Neural progenitor cell (in vitro differentiated cells): Measurements from ENCODE around the gene SP7.

Source experiments
- EZH2 ChIP-seq: fragments of 200-600 bp; sonication (generic); IDR thresholded peaks from 2 replicates; pipeline ENCODE4 v1.6.1; 2017; ENCODE audit warnings: antibody characterized with exemption, mild to moderate bottlenecking, moderate library complexity
- EZH2phosphoT487 ChIP-seq: fragments of 200-600 bp; sonication (generic); IDR thresholded peaks from 2 replicates; pipeline ENCODE4 v1.6.1; 2017; ENCODE audit warnings: antibody characterized with exemption
- TF ChIP-seq, protein P1 (sequence below): fragments of 200-600 bp; sonication (generic); IDR thresholded peaks from 2 replicates; pipeline ENCODE4 v1.5.1; 2017; ENCODE audit warnings: antibody characterized with exemption, mild to moderate bottlenecking

DNA sequence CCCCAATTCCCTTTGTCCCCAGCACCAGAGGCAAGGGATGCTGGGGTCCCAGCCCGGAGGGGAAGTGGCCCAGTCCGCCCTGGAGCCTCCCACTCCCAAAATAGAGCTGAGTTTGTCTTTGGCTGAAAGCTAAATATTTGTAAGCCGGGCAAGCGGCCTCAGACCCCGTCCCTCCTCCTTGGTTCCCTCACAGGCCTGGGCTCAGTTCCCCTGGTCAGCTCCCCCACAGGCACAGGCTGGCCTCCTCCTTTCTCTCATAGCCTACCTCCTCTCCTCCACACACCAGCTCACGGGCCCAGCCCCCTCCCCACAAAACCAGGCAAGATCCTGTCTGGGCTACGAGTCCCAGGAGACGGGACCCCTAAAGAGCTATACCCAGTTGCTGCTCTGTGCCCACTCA lies 1.3 kb downstream of the SP7 start:
- TF ChIP-seq, protein P1, sequence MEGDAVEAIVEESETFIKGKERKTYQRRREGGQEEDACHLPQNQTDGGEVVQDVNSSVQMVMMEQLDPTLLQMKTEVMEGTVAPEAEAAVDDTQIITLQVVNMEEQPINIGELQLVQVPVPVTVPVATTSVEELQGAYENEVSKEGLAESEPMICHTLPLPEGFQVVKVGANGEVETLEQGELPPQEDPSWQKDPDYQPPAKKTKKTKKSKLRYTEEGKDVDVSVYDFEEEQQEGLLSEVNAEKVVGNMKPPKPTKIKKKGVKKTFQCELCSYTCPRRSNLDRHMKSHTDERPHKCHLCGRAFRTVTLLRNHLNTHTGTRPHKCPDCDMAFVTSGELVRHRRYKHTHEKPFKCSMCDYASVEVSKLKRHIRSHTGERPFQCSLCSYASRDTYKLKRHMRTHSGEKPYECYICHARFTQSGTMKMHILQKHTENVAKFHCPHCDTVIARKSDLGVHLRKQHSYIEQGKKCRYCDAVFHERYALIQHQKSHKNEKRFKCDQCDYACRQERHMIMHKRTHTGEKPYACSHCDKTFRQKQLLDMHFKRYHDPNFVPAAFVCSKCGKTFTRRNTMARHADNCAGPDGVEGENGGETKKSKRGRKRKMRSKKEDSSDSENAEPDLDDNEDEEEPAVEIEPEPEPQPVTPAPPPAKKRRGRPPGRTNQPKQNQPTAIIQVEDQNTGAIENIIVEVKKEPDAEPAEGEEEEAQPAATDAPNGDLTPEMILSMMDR = no peak
- no peak for TF ChIP-seq EZH2phosphoT487
- TF ChIP-seq EZH2 = no peak
